Activated CD4-positive, CD25-positive, alpha-beta regulatory T cell treated with anti-CD3 and anti-CD28 coated beads, Interleukin-2, amount 50 U/mL, for 72 hours (primary cell): Measurements from ENCODE around the gene ARFIP1.
"Not testable (repeated sequence)": the region's sequence is repeated elsewhere in the genome, so short reads cannot be mapped to it uniquely, and the experiment has no call there.

Experiments used
- DNase-seq: peaks from one replicate; pipeline ENCODE4 v3.0.0; 2021

ARFIP1 gene

GRCh38 chr4:152779513-152780266, at the start of gene ARFIP1, which contains the start of gene TIGD4:
ARFIP1 (plus strand) TSS chr4:152779954; CDS start chr4:152829634, 49,680 bp downstream.
TIGD4 (minus strand) TSS chr4:152779730; CDS start chr4:152771004, 8,726 bp downstream.
- DNase-seq, result peak; percentile 95

DNA sequence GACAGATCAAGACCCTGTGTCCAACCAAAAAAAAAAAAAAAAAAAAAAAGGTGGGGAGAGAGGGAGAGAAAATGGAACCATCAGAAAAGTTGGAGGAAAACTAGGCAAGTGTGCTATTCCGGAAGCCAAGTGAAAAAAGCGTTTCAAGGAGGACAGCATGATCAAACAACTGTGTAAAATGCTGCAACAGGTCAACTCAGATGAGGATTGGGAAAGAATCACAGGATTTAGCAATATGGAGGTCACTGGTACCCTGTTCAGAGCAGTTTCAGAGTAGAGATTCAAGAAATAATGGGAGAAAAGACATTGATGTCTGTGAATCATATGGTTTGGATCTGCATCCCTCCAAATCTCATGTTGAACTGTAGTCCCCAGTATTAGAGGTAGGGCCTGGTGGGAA, 47.8 kb upstream of the ARFIP1 start:
- no peak for DNase-seq

GRCh38 chr4:152734015-152734698, 45.6 kb upstream of the ARFIP1 start:
- no peak for DNase-seq

- DNase-seq, result no peak
Observed at GRCh38 chr4:152734699-152735050, 45.1 kb upstream of the ARFIP1 start.

DNA sequence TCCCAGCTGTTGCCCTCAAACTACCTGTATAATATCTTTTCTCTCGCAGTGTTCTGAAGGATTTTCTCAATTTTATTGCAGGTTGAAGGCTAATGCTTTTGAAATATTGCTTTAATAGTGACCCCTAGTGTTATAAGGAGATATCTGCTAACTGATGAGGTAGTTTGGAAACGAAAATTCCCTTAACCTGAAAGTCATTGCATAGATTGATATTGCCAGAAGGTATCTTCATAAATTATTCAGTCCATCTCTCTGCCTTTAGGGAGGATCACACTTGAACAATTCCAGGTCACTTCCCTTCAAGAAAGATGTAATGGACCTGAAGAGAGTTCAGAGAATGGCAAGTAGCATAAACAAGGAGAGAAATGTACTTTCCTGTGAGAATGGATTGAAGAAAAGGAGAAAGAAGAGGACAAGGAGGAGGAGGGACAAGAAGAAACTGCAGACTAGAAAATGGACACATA, 44.3 kb upstream of the ARFIP1 start:
- DNase-seq, result no peak

GRCh38 chr4:152735906-152736305, 43.8 kb upstream of the ARFIP1 start:
- no peak for DNase-seq

DNA sequence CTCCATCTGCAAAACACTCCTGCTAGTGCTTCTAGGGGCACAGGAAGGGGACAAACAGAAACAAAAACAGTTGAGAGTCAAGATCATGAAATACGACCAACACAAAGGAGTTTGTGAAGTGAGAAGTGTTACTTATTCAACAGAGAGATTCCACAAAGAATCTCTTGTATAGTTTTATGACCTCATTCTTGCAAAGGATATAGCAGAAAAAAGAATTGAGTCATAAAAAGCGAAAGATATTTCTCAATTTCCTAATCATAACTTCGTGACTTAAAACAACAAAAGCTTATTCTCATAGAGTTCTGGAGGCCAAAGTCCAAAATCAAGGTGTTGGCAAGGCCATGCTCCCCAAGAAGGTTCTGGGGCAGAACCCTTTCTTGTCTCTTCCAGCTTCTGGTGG, 40.9 kb upstream of the ARFIP1 start:
- DNase-seq, result no peak

DNA sequence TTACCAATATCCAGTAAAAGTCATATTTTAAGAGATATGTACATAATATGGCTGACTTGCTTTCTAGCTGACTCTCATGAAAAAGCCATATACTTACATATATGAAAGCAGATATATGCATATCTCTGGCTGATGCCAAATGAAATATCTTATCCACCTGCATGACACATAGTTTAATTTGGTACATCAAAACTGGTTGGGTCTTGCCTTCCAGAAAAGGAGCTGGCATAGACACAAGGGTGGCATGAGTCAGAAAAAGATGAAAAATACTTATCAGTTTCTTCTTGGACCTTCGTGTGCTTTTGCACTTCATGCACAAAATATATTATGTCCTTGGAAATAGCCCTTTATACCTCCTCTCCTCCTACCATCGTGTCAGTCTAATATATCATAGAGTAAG, 32.3 kb upstream of the ARFIP1 start:
- no peak for DNase-seq

DNA sequence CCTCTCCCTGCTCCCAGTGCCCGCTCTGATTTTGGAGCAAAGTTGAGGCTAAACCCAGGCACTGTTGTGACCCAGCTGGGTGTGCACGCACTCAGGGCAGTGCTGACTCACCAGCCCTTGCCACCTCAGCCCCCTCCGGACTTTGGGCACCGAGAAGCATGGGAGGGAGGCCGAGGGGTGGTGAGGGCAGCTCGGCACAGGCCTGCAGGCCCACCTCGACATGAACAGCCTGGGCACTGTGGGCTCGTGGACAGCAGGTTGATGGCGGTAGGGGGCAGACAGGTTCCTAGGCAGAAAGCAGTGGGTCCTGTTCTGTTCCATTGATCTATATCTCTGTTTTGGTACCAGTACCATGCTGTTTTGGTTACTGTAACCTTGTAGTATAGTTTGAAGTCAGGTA, 31.1 kb upstream of the ARFIP1 start:
- no peak for DNase-seq

GRCh38 chr4:152763796-152764195, 16.0 kb upstream of the ARFIP1 start:
- DNase-seq, result no peak

DNA sequence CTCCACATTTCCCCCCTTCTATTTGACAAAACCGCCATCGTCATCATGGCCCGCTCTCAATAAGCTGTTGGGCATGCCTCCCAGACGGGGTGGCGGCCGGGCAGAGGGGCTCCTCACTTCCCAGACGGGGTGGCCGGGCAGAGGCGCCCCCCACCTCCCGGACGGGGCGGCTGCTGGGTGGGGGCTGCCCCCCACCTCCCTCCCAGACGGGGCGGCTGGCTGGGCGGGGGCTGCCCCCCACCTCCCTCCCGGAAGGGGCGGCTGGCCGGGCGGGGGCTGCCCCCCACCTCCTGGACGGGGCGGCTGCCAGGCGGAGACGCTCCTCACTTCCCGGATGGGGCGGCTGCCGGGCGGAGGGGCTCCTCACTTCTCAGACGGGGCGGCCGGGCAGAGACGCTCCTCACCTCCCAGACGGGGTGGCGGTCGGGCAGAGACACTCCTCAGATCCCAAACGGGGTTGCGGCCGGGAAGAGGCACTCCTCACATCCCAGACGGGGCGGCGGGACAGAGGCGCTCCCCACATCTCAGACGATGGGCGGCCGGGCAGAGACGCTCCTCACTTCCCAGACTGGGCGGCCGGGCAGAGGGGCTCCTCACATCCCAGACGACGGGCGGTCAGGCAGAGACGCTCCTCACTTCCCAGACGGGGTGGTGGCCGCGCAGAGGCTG, 14.6 kb upstream of the ARFIP1 start:
- DNase-seq, result not testable (repeated sequence)

GRCh38 chr4:152771741-152772533, 7.8 kb upstream of the ARFIP1 start:
- no peak for DNase-seq

DNA sequence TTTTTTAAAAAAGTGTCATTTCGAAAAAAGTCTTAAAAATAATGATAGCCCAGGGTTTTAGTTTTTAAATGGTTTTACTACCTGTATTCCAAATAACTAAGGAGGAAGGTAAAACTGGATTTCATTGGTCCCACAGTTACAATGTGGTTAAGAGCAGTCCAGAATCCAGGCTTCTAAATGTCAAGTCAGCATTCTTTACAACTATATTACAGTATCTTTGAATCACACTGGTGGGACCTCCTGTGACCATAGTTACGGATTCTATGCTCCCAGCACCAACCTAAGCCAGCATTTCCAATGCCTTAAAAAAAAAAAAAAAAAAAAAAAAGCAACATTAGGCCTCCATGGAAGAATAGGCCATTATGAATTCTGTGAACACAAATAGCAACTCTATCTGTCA, 6.4 kb upstream of the ARFIP1 start:
- DNase-seq, result no peak

DNA sequence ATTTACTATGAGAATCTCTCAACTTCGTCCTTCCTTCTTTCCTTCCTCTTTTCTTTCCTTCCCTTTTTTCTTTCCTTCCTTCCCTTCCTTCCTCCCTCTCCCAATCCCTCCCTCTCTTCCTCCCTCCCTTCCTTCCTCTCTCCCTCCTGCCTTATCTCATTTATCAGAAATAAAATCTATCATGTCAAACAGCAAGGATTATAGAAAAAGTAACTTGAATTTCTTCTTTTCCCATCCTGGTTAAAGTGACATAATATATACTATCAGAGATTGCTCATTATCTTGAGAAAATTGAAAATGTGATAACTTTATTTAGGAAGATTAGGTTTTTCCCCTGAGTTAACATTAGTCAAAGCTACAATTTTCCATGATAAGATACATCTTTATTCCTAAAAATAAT, 5.8 kb upstream of the ARFIP1 start:
- no peak for DNase-seq

DNA sequence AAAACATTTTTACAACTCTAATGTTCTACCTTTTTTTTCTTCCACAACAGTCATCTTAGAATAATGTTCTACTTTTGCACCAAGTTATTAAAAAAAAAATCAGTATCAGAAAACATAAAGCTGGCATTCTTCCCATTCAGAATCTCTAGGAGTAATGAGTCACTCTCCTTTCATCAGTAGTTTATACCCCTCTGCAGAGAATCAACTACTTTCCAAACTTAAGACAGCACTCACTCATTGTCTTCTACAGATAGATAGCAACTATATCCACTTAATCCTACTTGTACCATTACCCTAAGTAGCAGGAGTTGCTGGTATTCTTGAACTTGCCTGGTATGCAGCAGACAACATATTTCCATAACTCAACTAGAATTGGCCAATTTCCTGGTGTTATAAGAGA, 3.4 kb upstream of the ARFIP1 start:
- no peak for DNase-seq

DNA sequence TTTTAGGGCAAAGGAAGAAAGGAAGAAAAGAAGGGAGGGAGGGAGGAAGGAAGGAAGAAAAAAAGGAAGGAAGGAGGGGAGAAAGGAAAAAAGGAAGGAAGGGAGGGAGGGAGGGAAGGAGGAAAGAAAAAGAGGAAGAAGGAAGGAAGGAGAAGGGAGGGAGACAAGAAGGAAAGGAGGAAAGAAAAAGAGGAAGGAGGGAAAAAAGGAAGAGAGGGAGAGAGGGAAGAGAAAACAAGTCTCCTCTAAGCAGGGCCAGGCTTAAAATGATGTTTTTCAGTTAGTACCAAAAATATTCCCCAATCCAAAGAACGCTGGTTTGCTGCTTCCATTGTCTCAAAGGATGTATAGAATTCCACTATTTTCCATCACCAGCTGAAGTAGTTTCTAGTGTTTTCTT, 2.3 kb upstream of the ARFIP1 start:
- no peak for DNase-seq

DNA sequence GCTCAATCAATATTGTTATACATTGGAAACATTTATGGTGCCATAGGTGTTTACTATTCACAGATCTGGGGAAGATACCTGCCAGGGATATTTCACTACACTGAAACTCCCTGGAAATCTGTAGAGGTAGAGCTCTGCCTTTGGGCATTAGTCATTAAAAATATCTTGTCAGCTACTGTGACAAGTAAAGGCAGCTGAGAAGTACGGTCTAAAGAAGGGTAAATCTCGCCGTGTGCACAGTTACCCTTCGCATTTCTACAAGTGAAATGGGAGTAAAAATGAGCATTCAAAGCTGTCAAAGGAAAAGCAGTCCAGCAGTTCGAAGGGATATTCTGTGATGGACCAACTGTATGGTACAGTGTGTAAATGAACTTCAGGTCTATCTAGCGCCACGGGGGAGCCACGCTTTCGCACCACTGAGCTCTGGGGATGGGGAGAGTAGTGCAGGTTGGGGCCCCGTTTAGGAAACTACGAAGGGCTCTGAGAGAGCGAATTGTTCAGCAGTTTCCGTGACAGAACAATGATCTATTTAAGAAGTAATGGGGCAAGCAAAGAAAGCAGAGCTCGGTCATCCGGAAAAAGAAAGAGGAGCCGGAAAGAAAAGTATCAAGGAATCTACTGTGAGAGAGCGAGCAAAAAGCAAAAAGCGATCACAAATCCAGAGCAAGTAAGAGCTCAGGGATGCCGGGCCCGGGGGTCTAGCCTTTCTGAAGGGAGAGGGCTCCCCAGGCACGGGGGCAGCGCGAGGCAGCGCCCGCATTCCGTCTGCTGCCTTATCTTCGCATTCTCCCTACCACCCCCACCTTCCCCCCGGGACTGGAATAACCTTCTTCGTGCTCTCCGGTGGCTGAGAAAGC, 870 bp upstream of the ARFIP1 start:
- DNase-seq, result peak; percentile 34

- DNase-seq, result no peak
Observed at GRCh38 chr4:152780267-152780778, 569 bp downstream of the ARFIP1 start.

GRCh38 chr4:152784490-152785350, 5.0 kb downstream of the ARFIP1 start:
- no peak for DNase-seq
